Inflammatory macrophage treated with lipopolysaccharide for 4 hours (primary cell): ENCODE measurements around the gene GFRA4.
A peak's percentile ranks its signal among the peaks of the same experiment; 100 is the strongest.

ENCODE experiments used
- DNase-seq: peaks from one replicate; pipeline ENCODE4 v3.0.0-alpha.2; 2020

GFRA4 gene

GRCh38 chr20:3614466-3614865 is 48.7 kb downstream of the GFRA4 start:
- DNase-seq: no peak

GRCh38 chr20:3613821-3614440 is 49.3 kb downstream of the GFRA4 start:
- DNase-seq: no peak

GRCh38 chr20:3612795-3613572 is 50.2 kb downstream of the GFRA4 start:
- peak; percentile 5 for DNase-seq

- no peak for DNase-seq
Observed at GRCh38 chr20:3611901-3612300, 51.3 kb downstream of the GFRA4 start.
